ENCODE data around the gene FAM161A.

The FAM161A gene

GRCh38 chr2:61775956-61776570 is 77.8 kb downstream of the FAM161A start:
- no peak for DNase-seq
